ENCODE data around the gene MPC1L. TPM values are rescaled to one million over a fixed set of nuclear protein-coding genes. Genes with fewer than 3 reads are reported as not detected.

MPC1L gene
- total and polyA plus RNA-seq, 9 of the 15 experiments (the other 6 are each of a cell fraction or from before 2014, with no cell fraction given): not detected

GRCh38 chrX:40644821-40645358 is 21.7 kb downstream of the MPC1L start (continued):
- TF ChIP-seq RCOR1 (IDR thresholded peaks at IDR 0.05; ENCODE audit: borderline replicate concordance in 1 of 2, low read depth in 2 of 2, low read length in 2 of 2) (peak in 1 of 2 experiments; percentile 30; a peak in 1 of 4 replicates), GTF2F1 (IDR thresholded peaks at IDR 0.05; ENCODE audit: low read depth, low read length) (no peak), CUX1 (CRISPR knock-in tag; IDR thresholded peaks at IDR 0.05) (no peak), FOXM1 (IDR thresholded peaks at IDR 0.05; ENCODE audit: low read depth) (0 out of 2 replicates have a peak, but pooled peaks have one; percentile 45), FOXM1 (CRISPR knock-in tag; IDR thresholded peaks at IDR 0.05; ENCODE audit: low read depth) (no peak), ZNF512 (tag; IDR thresholded peaks at IDR 0.05) (no peak), JUND (IDR thresholded peaks at IDR 0.05; ENCODE audit: borderline replicate concordance, low read depth, low read length) (no peak), JUND (tag; IDR thresholded peaks at IDR 0.05; ENCODE audit: borderline replicate concordance, low read depth, low read length) (peak; percentile 24; the same call in 1 of the 3 replicates), EHMT2 (IDR thresholded peaks at IDR 0.05) (no peak), PKNOX1 (IDR thresholded peaks at IDR 0.05) (peak; percentile 25; the same call in 1 of the 2 replicates), NR2C1 (IDR thresholded peaks at IDR 0.05) (no peak), NR2C1 (tag; IDR thresholded peaks at IDR 0.05) (no peak), DACH1 (IDR thresholded peaks at IDR 0.05; ENCODE audit: partially characterized antibody) (no peak), SMC3 (conservative IDR thresholded peaks at IDR 0.05; ENCODE audit: insufficient read depth, low read depth, low read length) (no peak), JUNB (CRISPR knock-in tag; conservative IDR thresholded peaks at IDR 0.05) (no peak), KDM1A (IDR thresholded peaks at IDR 0.05) (peak; percentile 24 to 41; a peak in 1 of 4 replicates), IRF9 (tag; IDR thresholded peaks at IDR 0.05) (0 out of 2 replicates have a peak, but pooled peaks have one; percentile 26), ZNF184 (CRISPR knock-in tag; IDR thresholded peaks at IDR 0.05) (no peak), CTBP1 (IDR thresholded peaks at IDR 0.05; ENCODE audit: borderline replicate concordance) (peak; percentile 44; the same call in 1 of the 2 replicates), ZNF408 (CRISPR knock-in tag; IDR thresholded peaks at IDR 0.05; ENCODE audit: low read depth) (no peak), ZNF644 (tag; IDR thresholded peaks at IDR 0.05; ENCODE audit: low read depth) (no peak), NELFE (IDR thresholded peaks at IDR 0.05; ENCODE audit: insufficient read depth, insufficient read length) (no peak)
